HG03354 (cell line): Measurements from ENCODE around the gene FGL2.
"Not testable (repeated sequence)": the region's sequence is repeated elsewhere in the genome, so short reads cannot be mapped to it uniquely, and the experiment has no call there.

ENCODE experiments used
- ATAC-seq: cut with Tn5 transposase; IDR thresholded peaks from one replicate; pipeline ENCODE4 v1.9.1; 2021; ENCODE audit warnings: mild to moderate bottlenecking; ENCODE audit not compliant: unreplicated experiment, poor library complexity, severe bottlenecking

Gene FGL2

DNA sequence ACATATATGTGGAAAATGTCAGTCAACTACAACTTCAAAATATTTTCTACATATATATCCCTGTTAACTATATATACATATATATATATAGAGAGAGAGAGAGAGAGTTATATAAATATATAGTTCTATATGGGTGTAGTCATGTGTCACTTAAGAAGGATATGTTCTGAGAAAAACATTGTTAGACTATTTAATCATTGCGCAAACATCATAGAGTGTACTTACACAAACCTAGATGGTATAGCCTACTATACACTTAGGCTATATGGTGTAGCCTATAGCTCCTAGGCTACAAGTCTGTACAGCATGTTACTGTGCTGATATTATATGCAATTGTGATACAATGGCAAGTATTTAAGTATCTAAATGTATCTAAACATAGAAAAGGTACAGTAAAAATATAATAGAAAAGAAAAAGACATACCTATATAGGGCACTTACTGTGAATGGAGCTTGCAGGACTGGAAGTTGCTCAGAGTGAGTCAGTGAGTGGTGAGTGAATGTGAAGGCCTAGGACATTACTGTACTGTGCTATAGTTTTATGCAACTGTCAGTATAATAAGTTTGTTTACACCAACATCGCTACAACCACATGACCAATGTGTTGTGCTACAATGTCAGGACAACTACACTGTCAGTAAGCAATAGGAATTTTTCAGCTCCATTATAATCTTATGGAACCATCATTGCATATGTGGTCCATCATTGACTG is 18.0 kb upstream of the FGL2 start:
- no peak for ATAC-seq

GRCh38 chr7:77216181-77216845 is 16.7 kb upstream of the FGL2 start:
- ATAC-seq = no peak

DNA sequence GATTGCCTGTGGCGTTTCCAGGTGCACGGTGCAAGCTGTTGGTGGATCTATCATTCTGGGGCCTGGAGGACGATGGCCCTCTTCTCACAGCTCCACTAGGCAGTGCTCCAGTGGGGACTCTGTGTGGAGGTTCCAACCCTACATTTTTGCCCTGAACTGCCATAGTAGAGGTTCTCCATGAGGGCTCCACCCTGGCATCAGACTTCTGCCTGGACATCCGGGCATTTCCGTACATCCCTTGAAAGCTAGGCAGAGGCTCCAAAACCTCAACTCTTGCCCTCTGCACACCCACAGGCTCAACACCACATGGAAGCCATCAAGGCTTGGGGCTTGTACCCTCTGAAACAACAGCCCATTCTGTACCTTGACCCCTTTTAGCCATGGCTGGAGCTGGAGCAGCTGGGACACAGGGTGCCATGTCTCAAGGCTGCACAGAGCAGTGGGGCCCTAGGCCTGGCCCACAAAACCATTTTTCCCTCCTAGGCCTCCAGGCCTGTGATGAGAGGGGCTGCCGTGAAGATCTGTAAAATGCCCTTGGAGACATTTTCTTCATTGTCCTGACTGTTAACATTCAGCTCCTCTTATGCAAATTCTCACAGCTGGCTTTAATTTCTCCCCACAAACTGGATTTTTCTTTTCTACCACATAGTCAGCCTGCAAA is 10.0 kb upstream of the FGL2 start:
- ATAC-seq = no peak

DNA sequence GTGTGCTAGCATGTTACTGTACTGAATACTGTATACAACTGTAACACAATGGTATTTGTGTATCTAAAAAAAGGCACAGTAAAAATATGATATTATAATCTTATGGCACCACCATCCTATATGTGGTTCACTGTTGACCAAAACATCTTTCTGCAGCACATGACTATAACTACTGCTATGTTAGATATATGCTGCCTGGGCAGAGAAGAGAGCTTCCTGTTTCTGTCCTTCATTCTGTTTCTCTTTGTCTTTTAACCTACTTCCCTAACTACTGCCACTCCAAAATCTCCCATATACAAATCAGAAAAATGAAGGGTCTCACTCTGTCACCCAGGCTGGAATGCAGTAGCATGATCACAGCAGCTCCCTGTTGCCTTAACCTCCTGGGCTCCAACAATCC is 8.8 kb upstream of the FGL2 start:
- no peak for ATAC-seq

GRCh38 chr7:77205706-77206105 is 6.1 kb upstream of the FGL2 start:
- no peak for ATAC-seq

DNA sequence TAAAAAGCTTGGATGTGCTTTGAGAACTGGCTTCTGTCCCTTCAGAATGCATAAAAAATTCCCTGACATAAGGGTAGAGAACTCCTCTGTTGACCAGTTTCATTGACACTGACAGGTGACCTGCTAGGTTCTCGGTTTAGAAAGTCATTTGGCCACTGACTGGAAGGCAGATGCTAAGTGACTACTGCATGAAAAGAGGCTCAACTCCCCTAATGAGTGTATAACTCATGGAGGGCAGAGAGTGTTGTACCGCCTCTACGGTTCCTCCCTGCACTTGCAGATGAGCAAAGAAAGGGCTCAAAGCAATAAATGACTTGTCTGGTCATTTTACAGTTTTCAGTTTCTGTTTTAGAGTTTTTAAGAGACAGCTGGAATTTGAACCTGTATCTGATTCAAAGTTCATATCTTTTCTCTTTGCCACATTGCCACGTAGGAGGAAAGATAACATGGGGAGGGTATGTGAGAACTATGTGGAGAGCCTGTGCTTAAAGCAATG is 2.9 kb upstream of the FGL2 start:
- ATAC-seq = peak; percentile 92

DNA sequence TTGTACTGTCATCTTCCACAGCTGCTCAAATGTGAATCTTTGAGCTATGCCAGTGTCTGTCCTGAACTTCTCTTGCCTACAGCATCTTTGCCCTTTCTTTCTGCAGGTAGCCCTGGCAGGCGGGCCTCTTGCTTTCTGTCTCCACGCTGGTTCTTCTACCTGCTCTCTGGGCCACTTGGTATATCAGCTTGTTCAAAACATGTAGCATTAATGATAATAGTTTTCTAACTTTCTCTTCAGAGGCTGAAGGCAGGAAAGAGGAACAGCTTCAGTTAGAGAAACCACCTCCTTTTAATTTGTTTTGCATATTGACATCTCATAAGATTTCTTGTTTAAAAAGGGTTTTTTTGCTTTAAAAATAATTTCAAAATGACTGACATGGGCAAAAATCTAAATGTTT is 923 bp upstream of the FGL2 start:
- no peak for ATAC-seq

DNA sequence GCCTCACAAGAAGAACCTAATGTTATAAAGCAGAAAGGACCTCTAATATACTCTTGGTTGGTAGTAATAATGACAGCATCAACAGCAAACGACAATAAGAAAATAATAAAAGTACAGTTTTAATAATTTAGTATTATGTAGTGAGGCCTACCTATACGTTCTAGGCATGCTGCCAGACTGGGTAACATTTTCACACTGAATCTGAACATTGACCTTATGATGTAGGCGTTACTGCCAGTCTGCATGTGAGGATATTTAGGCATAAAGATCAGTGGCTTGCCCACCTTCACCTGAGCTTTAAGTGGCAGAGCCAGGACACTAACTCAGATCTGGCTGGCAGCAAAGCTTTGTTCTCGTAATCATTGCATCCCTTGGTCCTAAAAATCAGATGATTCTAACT is 2.5 kb downstream of the FGL2 start:
- ATAC-seq = no peak

DNA sequence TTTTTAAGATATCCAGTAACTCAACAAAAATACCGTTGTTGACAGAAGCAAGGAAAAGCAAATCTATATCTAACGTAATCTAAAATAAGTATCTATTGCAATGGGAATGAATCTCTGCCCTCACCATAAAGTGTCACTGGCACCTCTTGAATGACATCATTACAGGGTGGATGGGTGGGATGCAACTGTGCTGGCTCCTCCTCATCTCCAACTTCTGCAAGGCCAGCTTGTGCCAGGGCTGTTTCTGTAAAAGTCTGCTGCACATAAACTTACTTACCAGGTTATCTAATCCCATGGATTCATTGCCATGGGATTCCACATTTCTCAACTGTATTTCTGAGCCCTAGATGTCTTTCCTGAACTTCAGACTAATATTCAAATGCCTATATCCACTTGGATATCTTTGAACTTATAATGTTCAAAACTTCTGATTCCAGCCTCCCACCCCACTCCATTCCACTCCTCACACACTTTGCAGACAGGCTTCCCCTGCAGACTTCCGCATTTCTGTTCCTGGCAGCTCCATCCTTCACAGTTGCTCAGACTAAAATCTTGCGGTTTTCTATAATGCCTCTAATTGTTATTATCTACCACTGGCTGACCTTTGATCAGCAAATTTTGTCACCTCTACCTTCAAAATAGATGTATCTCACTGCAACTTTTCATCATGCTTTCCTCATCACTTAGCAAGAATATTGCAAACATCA is 10.7 kb downstream of the FGL2 start:
- ATAC-seq = no peak

GRCh38 chr7:77185866-77186265 is 13.8 kb downstream of the FGL2 start:
- ATAC-seq = no peak

DNA sequence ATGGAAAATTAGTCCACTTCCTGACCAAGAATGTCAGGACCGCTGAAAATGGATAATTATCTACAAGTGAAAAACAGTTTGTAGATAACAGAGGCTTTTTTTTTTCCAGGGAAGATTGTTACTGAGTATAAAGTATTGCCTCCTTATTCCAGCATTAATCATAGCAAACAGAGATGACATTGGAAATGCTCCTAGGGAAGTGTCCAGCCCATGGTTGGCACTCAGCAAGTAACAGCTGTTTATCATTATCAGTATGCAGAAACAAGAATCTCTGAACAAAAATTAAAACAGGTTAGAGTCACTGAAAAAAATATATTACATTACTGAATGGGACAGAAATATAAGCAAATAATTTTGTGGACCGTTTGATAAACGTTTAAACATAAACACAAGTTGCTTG is 14.6 kb downstream of the FGL2 start:
- ATAC-seq = no peak

DNA sequence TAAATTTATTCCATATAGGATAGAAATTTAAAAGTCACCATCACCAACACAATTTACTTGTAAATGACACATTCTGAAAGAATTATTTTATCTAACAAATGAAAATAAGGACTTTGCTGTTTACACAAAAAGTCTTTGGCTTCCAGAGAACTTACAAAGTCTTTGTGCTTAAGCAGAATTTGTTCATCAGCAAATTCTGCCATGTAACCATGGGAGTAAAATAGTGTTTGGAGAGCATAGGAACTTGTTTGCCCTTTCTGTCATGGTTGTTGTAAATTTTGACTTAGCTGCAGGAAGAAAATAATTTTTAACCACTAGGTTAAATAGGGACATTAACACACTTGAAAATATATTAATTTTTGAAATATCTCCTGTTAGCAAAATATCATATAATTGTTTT is 15.2 kb downstream of the FGL2 start:
- no peak for ATAC-seq

- no peak for ATAC-seq
Measured at GRCh38 chr7:77182261-77182660, 17.4 kb downstream of the FGL2 start.

DNA sequence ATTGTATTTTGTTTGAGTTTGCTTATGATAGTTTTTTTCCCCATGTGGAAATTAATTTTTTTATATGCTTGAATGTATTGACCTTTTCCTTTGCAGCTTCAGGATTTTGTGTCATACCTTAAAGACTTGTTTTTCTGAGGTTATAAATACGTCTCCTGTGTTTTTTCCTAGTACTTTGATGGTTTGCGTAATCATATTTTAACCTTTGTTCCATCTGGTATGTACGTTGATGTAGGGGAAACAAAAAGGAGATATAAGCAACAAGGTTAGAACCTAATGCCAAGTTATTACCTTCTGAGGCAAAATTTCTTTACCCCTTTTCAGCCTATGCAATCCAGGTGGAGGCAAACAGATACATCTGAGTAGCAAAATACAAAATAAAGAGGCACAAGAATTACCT is 17.9 kb downstream of the FGL2 start:
- no peak for ATAC-seq

- no peak for ATAC-seq
Measured at GRCh38 chr7:77181015-77181595, 18.5 kb downstream of the FGL2 start.

GRCh38 chr7:77178024-77178423 is 21.6 kb downstream of the FGL2 start:
- not testable (repeated sequence) for ATAC-seq

DNA sequence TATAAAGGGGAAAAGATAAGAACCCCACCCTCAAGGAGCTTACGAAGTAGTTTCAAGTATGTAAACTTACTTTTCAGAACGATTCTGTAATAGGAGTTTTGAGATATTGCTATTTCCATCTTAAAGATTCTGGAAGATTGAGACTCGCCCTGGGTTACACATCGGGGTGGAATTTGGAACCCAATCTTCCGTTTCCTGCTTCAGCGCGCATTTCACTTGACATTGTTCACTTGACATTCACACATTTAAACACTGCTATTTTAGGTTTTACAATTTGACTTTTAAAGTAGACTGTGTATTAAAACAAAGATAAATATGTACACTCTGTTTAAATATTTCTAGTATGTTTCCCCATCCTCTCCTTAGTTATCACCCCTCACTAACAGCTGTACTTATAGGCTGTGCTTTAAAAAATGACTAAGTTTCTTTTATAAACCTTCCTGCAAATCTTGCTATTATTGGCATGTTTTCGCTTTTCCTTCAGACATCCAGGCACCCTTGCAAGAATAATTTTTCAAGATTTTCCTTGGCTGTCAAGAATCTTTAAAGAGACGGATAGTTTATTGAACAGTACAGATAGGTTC is 22.2 kb downstream of the FGL2 start:
- not testable (repeated sequence) for ATAC-seq

GRCh38 chr7:77175274-77175800 is 24.3 kb downstream of the FGL2 start:
- ATAC-seq = peak; percentile 87

GRCh38 chr7:77174418-77174817 is 25.2 kb downstream of the FGL2 start:
- not testable (repeated sequence) for ATAC-seq
